Measurements from ENCODE around the gene SPA17. TPM values are rescaled to one million over a fixed set of nuclear protein-coding genes. Genes with fewer than 3 reads are reported as not detected.

The SPA17 gene
- total RNA-seq, 1 donor from 2014 or later, result 13.6 TPM

DNA sequence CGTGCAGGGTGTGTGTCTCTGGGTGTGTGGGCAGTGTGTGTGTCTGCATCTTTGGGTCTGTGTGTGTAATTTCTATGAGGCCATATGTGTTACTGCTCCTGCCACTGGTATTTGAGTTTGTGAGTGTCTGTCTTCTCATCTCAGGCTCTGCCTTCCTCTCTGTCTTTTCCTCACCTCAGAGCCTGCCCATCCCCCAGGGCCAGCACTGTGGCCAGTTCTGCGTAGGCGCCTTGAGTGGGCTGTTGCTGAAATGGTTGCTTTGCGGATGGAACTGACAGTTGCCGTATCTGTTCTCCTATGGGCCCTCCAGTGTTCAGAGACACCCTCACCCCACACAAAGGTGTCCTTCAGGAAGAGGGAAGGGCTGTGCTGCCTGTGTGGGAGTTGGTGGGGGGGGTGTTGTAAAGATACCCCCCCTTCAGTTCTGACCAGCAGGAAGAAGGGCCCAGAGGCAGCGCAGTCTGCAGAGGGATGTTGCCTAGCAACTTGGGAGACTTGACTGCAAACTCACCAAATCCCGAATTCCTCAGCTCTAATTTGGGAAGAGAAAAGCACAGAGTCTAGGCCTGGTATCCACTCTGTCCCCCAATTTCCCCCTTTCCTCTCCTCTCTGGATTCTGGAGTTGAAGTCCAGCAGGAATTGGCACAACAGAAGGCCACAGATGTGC is 64.1 kb downstream of the SPA17 start:
- DNase-seq (ENCODE audit: low spot score, unreplicated experiment), result no peak
- Mint-ChIP-seq H3K27me3 (peaks cover 79% of the 10 kb centered on the region), H3K4me3 (ENCODE audit: low read depth) (no peak overlapping the region), H3K27ac (no peak overlapping the region), H3K4me1 (ENCODE audit: low read depth) (peaks cover 7% of the 10 kb centered on the region), H3K36me3 (ENCODE audit: insufficient read depth) (no peaks in the 10 kb centered on the region), H3K9me3 (ENCODE audit: low read depth) (no peaks in the 10 kb centered on the region)
- TF ChIP-seq, protein P1, sequence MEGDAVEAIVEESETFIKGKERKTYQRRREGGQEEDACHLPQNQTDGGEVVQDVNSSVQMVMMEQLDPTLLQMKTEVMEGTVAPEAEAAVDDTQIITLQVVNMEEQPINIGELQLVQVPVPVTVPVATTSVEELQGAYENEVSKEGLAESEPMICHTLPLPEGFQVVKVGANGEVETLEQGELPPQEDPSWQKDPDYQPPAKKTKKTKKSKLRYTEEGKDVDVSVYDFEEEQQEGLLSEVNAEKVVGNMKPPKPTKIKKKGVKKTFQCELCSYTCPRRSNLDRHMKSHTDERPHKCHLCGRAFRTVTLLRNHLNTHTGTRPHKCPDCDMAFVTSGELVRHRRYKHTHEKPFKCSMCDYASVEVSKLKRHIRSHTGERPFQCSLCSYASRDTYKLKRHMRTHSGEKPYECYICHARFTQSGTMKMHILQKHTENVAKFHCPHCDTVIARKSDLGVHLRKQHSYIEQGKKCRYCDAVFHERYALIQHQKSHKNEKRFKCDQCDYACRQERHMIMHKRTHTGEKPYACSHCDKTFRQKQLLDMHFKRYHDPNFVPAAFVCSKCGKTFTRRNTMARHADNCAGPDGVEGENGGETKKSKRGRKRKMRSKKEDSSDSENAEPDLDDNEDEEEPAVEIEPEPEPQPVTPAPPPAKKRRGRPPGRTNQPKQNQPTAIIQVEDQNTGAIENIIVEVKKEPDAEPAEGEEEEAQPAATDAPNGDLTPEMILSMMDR (IDR thresholded peaks at IDR 0.05; ENCODE audit: unreplicated experiment), result no peak

DNA sequence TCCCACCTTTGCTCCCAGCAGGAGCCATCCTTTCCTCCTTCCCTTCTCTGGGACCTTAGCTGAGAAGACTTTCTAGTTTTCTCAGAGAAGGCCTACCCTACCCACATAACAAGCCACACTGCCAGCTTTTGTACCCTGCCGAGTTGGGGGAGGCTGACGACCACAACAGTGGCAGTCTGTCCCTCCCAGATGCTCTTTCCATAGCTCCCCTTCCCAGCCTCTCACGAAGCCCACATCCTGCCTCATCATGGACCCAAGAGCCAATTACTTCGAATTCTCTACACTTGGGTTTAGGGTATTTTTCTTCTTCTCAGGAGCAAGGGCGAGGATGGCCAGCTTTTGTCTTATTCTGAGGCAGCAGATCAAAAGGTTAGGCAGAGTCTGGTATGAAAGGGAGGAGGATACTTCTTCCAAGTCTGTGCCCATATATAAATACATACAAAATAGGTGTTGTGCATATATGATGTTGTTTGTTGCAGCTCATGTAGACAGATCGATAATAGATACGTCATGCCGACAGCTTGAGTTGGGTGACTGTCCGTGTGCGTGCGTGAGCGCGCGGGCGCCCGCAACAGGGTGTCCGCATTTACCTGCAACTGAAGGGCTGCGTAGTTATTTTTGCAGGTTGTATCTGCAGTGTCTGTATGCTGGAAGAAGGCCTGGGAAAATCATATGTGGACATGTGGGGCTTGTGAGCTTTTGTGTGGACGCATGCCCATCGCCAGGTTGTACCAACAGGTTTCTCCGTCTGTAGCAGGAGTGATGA is 65.2 kb downstream of the SPA17 start:
- Mint-ChIP-seq H3K9me3 (ENCODE audit: low read depth) (no peaks in the 10 kb centered on the region), H3K36me3 (ENCODE audit: insufficient read depth) (no peaks in the 10 kb centered on the region), H3K4me1 (ENCODE audit: low read depth) (peaks cover 7% of the 10 kb centered on the region), H3K4me3 (ENCODE audit: low read depth) (peak overlapping the region; percentile 57), H3K27ac (peak overlapping the region; percentile 17), H3K27me3 (peaks cover 90% of the 10 kb centered on the region)
- TF ChIP-seq, protein P1 (IDR thresholded peaks at IDR 0.05; ENCODE audit: unreplicated experiment), result no peak
- DNase-seq (ENCODE audit: low spot score, unreplicated experiment), result no peak

DNA sequence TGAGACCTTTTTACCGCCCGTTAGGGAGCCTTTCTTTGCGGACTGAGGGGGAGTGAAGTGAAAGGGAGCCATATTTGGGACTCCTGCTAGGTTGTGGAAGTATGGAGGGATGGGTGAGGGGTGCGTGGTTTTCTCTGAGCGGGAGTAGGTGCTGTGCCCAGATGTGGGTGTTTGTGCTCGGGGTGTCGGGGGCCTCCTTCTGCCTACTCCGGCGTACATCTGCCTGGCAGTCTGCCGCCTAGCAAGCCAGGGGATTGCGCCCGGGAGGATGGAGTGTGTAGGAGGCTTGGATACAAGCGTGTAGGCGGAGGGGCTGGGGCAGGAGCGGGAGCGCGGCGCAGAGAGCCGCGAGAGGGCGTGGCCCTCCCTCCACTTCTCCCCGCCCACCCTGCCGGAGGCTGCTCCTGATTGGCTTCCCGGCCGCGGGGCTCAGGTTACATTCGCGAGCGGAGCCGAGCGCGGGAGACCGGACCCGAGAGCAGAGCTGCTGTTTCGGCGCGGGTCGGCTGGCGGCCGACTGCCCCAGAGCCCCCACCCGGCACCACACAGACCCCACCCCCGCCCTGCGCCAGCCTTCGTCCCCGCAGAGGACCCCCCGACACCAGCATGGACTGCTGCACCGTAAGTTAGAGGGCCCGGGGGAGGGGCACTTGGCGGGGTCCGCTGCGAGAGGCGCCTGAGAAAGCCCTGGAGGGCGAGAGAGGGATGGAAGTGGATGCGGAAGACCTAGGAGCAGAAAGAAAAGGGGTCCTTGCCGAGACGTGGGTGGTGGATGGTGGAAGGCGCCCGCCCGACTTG is 66.0 kb downstream of the SPA17 start, which contains the start of gene NRGN:
Gene NRGN (plus strand): TSS at position 464 of the 798 bp plus-strand sequence. CDS start 143 bp downstream, at position 607.
- Mint-ChIP-seq H3K36me3 (ENCODE audit: insufficient read depth) (no peaks in the 10 kb centered on the region), H3K27me3 (peaks cover 90% of the 10 kb centered on the region), H3K4me3 (ENCODE audit: low read depth) (peak within 1 kb of the TSS; percentile 57), H3K4me1 (ENCODE audit: low read depth) (peaks cover 7% of the 10 kb centered on the region), H3K27ac (peak within 1 kb of the TSS; percentile 17), H3K9me3 (ENCODE audit: low read depth) (no peaks in the 10 kb centered on the region)
- TF ChIP-seq, protein P1 (IDR thresholded peaks at IDR 0.05; ENCODE audit: unreplicated experiment), result no peak
- peak; percentile 88 for DNase-seq (ENCODE audit: low spot score, unreplicated experiment)

DNA sequence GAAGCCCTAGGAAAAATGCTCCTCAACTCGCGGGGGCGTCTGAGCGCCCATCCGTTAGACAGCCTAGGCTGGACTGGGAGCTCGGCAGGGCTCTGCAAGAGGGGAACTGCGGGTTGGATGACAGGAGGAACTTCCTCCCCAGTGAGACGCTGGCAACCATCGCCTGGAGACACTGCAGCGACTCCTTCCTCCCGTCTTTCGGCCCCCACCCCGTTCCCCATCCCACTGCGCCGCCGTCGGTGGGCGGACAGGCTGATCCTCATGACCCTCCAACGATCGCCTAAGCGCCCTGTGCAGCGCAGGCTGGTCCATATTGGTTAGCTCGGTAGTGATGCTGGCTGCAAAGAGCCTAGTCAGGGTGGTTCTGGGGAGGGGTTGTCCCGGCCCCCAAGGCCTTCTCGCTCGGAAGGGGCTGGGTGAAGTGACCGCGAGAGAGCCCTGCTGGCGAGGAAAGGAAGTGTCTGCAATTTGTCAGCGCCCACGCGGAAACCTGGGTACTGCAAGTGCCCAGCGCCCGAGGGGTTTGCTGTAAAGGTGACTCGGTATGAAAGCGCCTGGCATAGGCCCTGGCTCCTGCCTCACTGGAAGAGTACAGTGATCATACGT is 66.7 kb downstream of the SPA17 start:
- H3K4me3 Mint-ChIP-seq (ENCODE audit: low read depth), result peak overlapping the region; percentile 57
- peaks cover 11% of the 10 kb centered on the region for H3K4me1 Mint-ChIP-seq (ENCODE audit: low read depth)
- TF ChIP-seq, protein P1 (IDR thresholded peaks at IDR 0.05; ENCODE audit: unreplicated experiment), result peak; percentile 57
- H3K27me3 Mint-ChIP-seq, result peaks cover 92% of the 10 kb centered on the region
- H3K27ac Mint-ChIP-seq, result no peak overlapping the region
- no peaks in the 10 kb centered on the region for H3K36me3 Mint-ChIP-seq (ENCODE audit: insufficient read depth)
- no peaks in the 10 kb centered on the region for H3K9me3 Mint-ChIP-seq (ENCODE audit: low read depth)
- no peak for DNase-seq (ENCODE audit: low spot score, unreplicated experiment)

Measured in progenitor cell of endocrine pancreas (in vitro differentiated cells).